Liver (tissue), 9 donors: ENCODE measurements around the gene ZSCAN18. TPM values are rescaled to one million over a fixed set of nuclear protein-coding genes. Genes with fewer than 3 reads are reported as not detected.
A peak's percentile ranks its signal among the peaks of the same experiment; 100 is the strongest.

Experiments
- DNase-seq: peaks from one replicate; pipeline ENCODE4 v3.0.0-alpha.2; 2017; ENCODE audit warnings: low spot score
- H3K27ac ChIP-seq, 2 donors: one replicate each; pipeline ENCODE4 v1.7.0; 2013; ENCODE audit warnings: inconsistent platforms in 2 of 2, low read length in 2 of 2, control low read depth in 1 of 2, low read depth in 1 of 2, mild to moderate bottlenecking in 1 of 2
- H3K27me3 ChIP-seq, 4 donors: one replicate each; pipeline versions ENCODE4 v1.6.1 to v1.7.0; 2013; ENCODE audit warnings: low read length in 3 of 4, inconsistent platforms in 1 of 4, mild to moderate bottlenecking in 1 of 4, moderate library complexity in 1 of 4; ENCODE audit not compliant: control insufficient read depth in 4 of 4, insufficient read depth in 4 of 4
- H3K36me3 ChIP-seq, 4 donors: one replicate each; pipeline versions ENCODE4 v1.6.1 to v1.7.0; 2013; ENCODE audit warnings: low read length in 3 of 4, mild to moderate bottlenecking in 3 of 4, low read depth in 1 of 4, moderate library complexity in 1 of 4; ENCODE audit not compliant: control insufficient read depth in 4 of 4, insufficient read depth in 3 of 4
- H3K4me1 ChIP-seq, 4 donors: one replicate each; pipeline versions ENCODE4 v1.6.1 to v1.7.0; 2013; ENCODE audit warnings: low read length in 3 of 4, mild to moderate bottlenecking in 3 of 4, moderate library complexity in 1 of 4; ENCODE audit not compliant: control insufficient read depth in 4 of 4, insufficient read depth in 4 of 4
- H3K4me3 ChIP-seq, 3 donors: one replicate each; pipeline versions ENCODE4 v1.6.1 to v1.7.0; 2013; ENCODE audit warnings: low read length in 3 of 3, control low read depth in 1 of 3, low read depth in 1 of 3, mild to moderate bottlenecking in 1 of 3
- H3K9ac ChIP-seq, 2 donors: one replicate each; pipeline ENCODE4 v1.7.0; 2013; ENCODE audit warnings: low read length in 2 of 2, mild to moderate bottlenecking in 2 of 2, moderate library complexity in 2 of 2, control low read depth in 1 of 2, low read depth in 1 of 2
- H3K9me3 ChIP-seq, 4 donors: one replicate each; pipeline versions ENCODE4 v1.6.1 to v1.7.0; 2013; ENCODE audit warnings: low read length in 3 of 4; ENCODE audit not compliant: control insufficient read depth in 4 of 4
- ATF3 ChIP-seq: IDR thresholded peaks from 2 replicates; pipeline ENCODE4 v1.6.1; 2016; ENCODE audit warnings: antibody characterized with exemption
- CTCF ChIP-seq: fragments of 150-350 bp; IDR thresholded peaks from 2 replicates; pipeline ENCODE4 v1.5.1; 2017; ENCODE audit warnings: improper control_type of control experiment, low read depth, low read length; ENCODE audit not compliant: missing input control
- EGR1 ChIP-seq, 2 donors: IDR thresholded peaks; 2 replicates each; pipeline ENCODE4 v1.6.1; 2016 to 2018; ENCODE audit warnings: antibody characterized with exemption in 2 of 2, low read depth in 2 of 2
- FOXA1 ChIP-seq: IDR thresholded peaks from 2 replicates; pipeline ENCODE4 v1.6.1; 2016; ENCODE audit warnings: antibody characterized with exemption
- FOXA2 ChIP-seq: IDR thresholded peaks from 2 replicates; pipeline ENCODE4 v1.6.1; 2016; ENCODE audit warnings: antibody characterized with exemption
- HNF4A ChIP-seq, 2 donors: conservative IDR thresholded peaks; 2 replicates each; pipeline ENCODE4 v1.6.1; 2016; ENCODE audit warnings: antibody characterized with exemption in 2 of 2, mild to moderate bottlenecking in 2 of 2
- JUND ChIP-seq, 2 donors: IDR thresholded peaks; 2 replicates each; pipeline ENCODE4 v1.6.1; 2016; ENCODE audit warnings: antibody characterized with exemption in 2 of 2
- MAX ChIP-seq: IDR thresholded peaks from 2 replicates; pipeline ENCODE4 v1.6.1; 2016; ENCODE audit warnings: antibody characterized with exemption
- NR2F2 ChIP-seq: IDR thresholded peaks from 2 replicates; pipeline ENCODE4 v1.6.1; 2016; ENCODE audit warnings: antibody characterized with exemption
- REST ChIP-seq: IDR thresholded peaks from 2 replicates; pipeline ENCODE4 v1.6.1; 2016; ENCODE audit warnings: antibody characterized with exemption, mild to moderate bottlenecking
- RXRA ChIP-seq, 2 donors: IDR thresholded peaks; 2 replicates each; pipeline ENCODE4 v1.6.1; 2017 to 2018; ENCODE audit warnings: antibody characterized with exemption in 2 of 2, mild to moderate bottlenecking in 1 of 2
- SP1 ChIP-seq: IDR thresholded peaks from 2 replicates; pipeline ENCODE4 v1.6.1; 2018; ENCODE audit warnings: antibody characterized with exemption, mild to moderate bottlenecking
- TAF1 ChIP-seq: conservative IDR thresholded peaks from 2 replicates; pipeline ENCODE4 v1.6.1; 2016; ENCODE audit warnings: antibody characterized with exemption, mild to moderate bottlenecking
- WGBS: extraction: QIAGEN DNeasy Blood & Tissue Kit; methylation state at CpG from one replicate; pipeline ENCODE4 v1.1.7; 2013; 5-methylcytosine and 5-hydroxymethylcytosine counted together
- polyA plus RNA-seq, 2 donors: library from polyadenylated mRNA; stranded (reverse) in 1 of 2; unstranded in 1 of 2; fragments of 200-250 nt in 1 of 2; fragments of >200 nt in 1 of 2; fragmentation: Nextera tagmentation in 1 of 2; extraction: Ambion mirVana in 1 of 2; gene quantifications; one replicate each; pipeline versions ENCODE4 v1.2.1 to v1.2.3, GENCODE V29; 2013 to 2015
- total RNA-seq, 2 donors: library from RNA; depleted of rRNA; stranded (reverse); fragments of >200 nt; gene quantifications; one replicate each; pipeline ENCODE4 v1.2.3, GENCODE V29; 2014
- donor health status: healthy.
- donor health status: healthy.
- donor health status: healthy.
- donor health status: healthy.
- donor health status: healthy.

ZSCAN18 gene
- total and polyA plus RNA-seq, 4 donors: 2.1 to 21.7 (median 11.7) TPM

- Histone ChIP-seq H3K27me3 (no peaks in the 10 kb centered on the region), H3K36me3 (no peaks in the 10 kb centered on the region), H3K9ac (no peak overlapping the region), H3K4me1 (no peaks in the 10 kb centered on the region), H3K4me3 (peak overlapping the region in 2 of 3 donors; percentile 23 to 35), H3K9me3 (peaks cover 47 to 67% (median 58%) of the 10 kb centered on the region in 4 donors), H3K27ac (no peak overlapping the region)
- no peak for TF ChIP-seq SP1
- TF ChIP-seq CTCF: no peak
- no peak for TF ChIP-seq JUND (IDR thresholded peaks at IDR 0.05)
- no peak for TF ChIP-seq EGR1 (IDR thresholded peaks at IDR 0.05; ENCODE audit: low read depth in 2 of 2)
- TF ChIP-seq RXRA (IDR thresholded peaks at IDR 0.05): no peak
- TF ChIP-seq FOXA2: no peak
- TF ChIP-seq TAF1: no peak
- no peak for TF ChIP-seq ATF3
- TF ChIP-seq MAX: no peak
- TF ChIP-seq REST: no peak
- TF ChIP-seq FOXA1: no peak
- no peak for TF ChIP-seq HNF4A (conservative IDR thresholded peaks at IDR 0.05)
- no peak for DNase-seq
- 69% methylated on average over 42 of the region's 42 CpGs for WGBS
Measured at GRCh38 chr19:58044391-58044790, 53.6 kb downstream of the ZSCAN18 start.

- H3K27me3 ChIP-seq: no peaks in the 10 kb centered on the region
- no peaks in the 10 kb centered on the region for H3K36me3 ChIP-seq
- no peak overlapping the region for H3K27ac ChIP-seq
- peaks cover 50 to 70% (median 64%) of the 10 kb centered on the region in 4 donors for H3K9me3 ChIP-seq
- no peak for TF ChIP-seq EGR1 (IDR thresholded peaks at IDR 0.05; ENCODE audit: low read depth in 2 of 2)
- no peak for TF ChIP-seq NR2F2
- no peak for TF ChIP-seq SP1
- TF ChIP-seq FOXA2: no peak
- no peak for DNase-seq
- H3K4me3 ChIP-seq: peak overlapping the region in 2 of 3 donors; percentile 34 to 41
- H3K4me1 ChIP-seq: no peaks in the 10 kb centered on the region
- 45% methylated on average over 54 of the region's 54 CpGs for WGBS
- H3K9ac ChIP-seq: no peak overlapping the region
Measured at GRCh38 chr19:58042495-58043340, 55.3 kb downstream of the ZSCAN18 start.
